Type B pancreatic cell (in vitro differentiated cells): ENCODE data around the gene TMEM127. TPM values are rescaled to one million over a fixed set of nuclear protein-coding genes. Genes with fewer than 3 reads are reported as not detected.
"Not testable (repeated sequence)": the region's sequence is repeated elsewhere in the genome, so short reads cannot be mapped to it uniquely, and the experiment has no call there.

Experiments used
- DNase-seq: peaks from one replicate; pipeline ENCODE4 v3.0.0; 2021; ENCODE audit warnings: mixed read lengths; ENCODE audit not compliant: unreplicated experiment; ENCODE audit errors: extremely low spot score
- H3K27ac Mint-ChIP-seq: 2 replicates; pipeline ENCODE4 v1.8.0; 2021; ENCODE audit warnings: mild to moderate bottlenecking, mixed read lengths
- H3K27me3 Mint-ChIP-seq: 2 replicates; pipeline ENCODE4 v1.8.0; 2021; ENCODE audit warnings: mixed read lengths
- H3K36me3 Mint-ChIP-seq: 2 replicates; pipeline ENCODE4 v1.8.0; 2021; ENCODE audit warnings: mixed read lengths
- H3K4me1 Mint-ChIP-seq: one replicate; pipeline ENCODE4 v1.8.0; 2021; ENCODE audit warnings: mixed read lengths; ENCODE audit not compliant: unreplicated experiment
- H3K4me3 Mint-ChIP-seq: 2 replicates; pipeline ENCODE4 v1.8.0; 2021; ENCODE audit warnings: mild to moderate bottlenecking, mixed read lengths
- H3K9me3 Mint-ChIP-seq: 2 replicates; pipeline ENCODE4 v1.8.0; 2021; ENCODE audit warnings: mixed read lengths
- CTCF ChIP-seq: fragments of 200-600 bp; sonication (generic); conservative IDR thresholded peaks from 2 replicates; pipeline ENCODE4 v1.5.0; 2021; ENCODE audit warnings: antibody characterized with exemption, mild to moderate bottlenecking
- total RNA-seq: library from RNA; stranded (reverse); gene quantifications from 2 replicates; pipeline ENCODE4 v1.2.1, GENCODE V29; 2021; ENCODE audit warnings: low replicate concordance

The TMEM127 gene
- total RNA-seq, 1 donor from 2014 or later = 40.5 TPM

DNA sequence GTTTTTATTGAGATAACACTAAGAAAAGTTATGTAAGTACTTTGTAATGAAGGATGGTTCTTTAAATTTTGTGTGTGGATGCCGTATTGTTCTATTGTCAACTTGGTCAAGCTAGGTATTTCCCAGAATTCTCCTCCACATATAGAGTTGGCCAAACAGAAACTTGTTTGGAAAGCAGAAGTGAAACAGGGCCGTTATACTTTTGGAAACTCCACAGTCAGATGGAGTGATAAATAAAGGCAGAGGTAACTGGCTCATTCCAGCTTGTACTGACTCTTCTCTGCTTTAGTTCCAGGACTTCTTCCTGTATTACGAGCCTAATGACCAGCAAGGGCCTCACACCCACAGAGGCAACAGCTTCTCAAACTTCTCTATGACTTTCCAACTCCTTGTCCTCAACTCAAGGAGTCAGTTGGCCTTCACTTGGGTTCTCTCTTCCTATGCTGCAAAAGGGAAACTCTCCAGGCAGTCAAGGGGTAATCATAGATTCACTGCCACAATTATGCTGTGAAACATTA lies 40.7 kb downstream of the TMEM127 start:
- H3K36me3 Mint-ChIP-seq = peaks cover 4% of the 10 kb centered on the region
- no peak for DNase-seq
- no peak for TF ChIP-seq CTCF
- H3K4me1 Mint-ChIP-seq = no peaks in the 10 kb centered on the region
- no peaks in the 10 kb centered on the region for H3K27me3 Mint-ChIP-seq
- no peak overlapping the region for H3K4me3 Mint-ChIP-seq
- H3K27ac Mint-ChIP-seq = no peak overlapping the region
- no peaks in the 10 kb centered on the region for H3K9me3 Mint-ChIP-seq

- H3K9me3 Mint-ChIP-seq, H3K4me3 Mint-ChIP-seq, H3K27me3 Mint-ChIP-seq, H3K27ac Mint-ChIP-seq, H3K36me3 Mint-ChIP-seq, H3K4me1 Mint-ChIP-seq, DNase-seq: not testable (repeated sequence)
Measured at GRCh38 chr2:96221106-96221505, 44.7 kb downstream of the TMEM127 start.

DNA sequence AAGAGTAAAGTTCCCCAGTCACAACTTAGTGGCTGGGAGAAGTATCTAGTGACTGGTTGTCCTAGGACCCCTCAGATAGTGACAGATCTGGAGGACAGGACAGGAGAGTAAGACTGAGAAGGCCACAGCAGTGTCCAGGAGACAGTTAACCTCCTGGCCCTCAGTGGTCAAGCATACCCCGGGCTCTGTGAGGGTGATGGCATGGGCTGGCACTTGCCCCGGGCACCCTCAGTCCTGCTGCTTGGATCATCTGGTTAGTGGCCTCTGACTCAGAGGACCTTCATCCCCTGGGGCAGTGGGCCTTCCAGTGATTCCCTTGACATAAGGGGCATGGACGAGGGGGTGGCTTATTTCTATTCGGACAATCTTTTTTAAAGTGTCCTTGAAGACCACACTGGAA lies 45.8 kb downstream of the TMEM127 start:
- H3K27me3 Mint-ChIP-seq, H3K36me3 Mint-ChIP-seq, H3K9me3 Mint-ChIP-seq, H3K4me3 Mint-ChIP-seq, DNase-seq, H3K27ac Mint-ChIP-seq, H3K4me1 Mint-ChIP-seq: not testable (repeated sequence)

- DNase-seq = no peak
- no peak for TF ChIP-seq CTCF
Measured at GRCh38 chr2:96218508-96219131, 47.2 kb downstream of the TMEM127 start.

GRCh38 chr2:96214554-96214953 lies 51.2 kb downstream of the TMEM127 start:
- DNase-seq = no peak
- Mint-ChIP-seq H3K4me1 (peaks cover 7% of the 10 kb centered on the region), H3K27me3 (no peaks in the 10 kb centered on the region), H3K27ac (no peak overlapping the region), H3K4me3 (no peak overlapping the region), H3K36me3 (no peaks in the 10 kb centered on the region), H3K9me3 (no peaks in the 10 kb centered on the region)
- no peak for TF ChIP-seq CTCF

More at GRCh38 chr2:96218508-96219131, 47.2 kb downstream of the TMEM127 start:
- no peak overlapping the region for H3K27ac Mint-ChIP-seq
- no peaks in the 10 kb centered on the region for H3K4me1 Mint-ChIP-seq
- no peaks in the 10 kb centered on the region for H3K9me3 Mint-ChIP-seq
- no peaks in the 10 kb centered on the region for H3K27me3 Mint-ChIP-seq
- no peak overlapping the region for H3K4me3 Mint-ChIP-seq
- no peaks in the 10 kb centered on the region for H3K36me3 Mint-ChIP-seq

- Mint-ChIP-seq H3K36me3 (no peaks in the 10 kb centered on the region), H3K27ac (no peak overlapping the region), H3K27me3 (no peaks in the 10 kb centered on the region), H3K9me3 (no peaks in the 10 kb centered on the region), H3K4me1 (peaks cover 7% of the 10 kb centered on the region), H3K4me3 (no peak overlapping the region)
- TF ChIP-seq CTCF = no peak
- no peak for DNase-seq
Measured at GRCh38 chr2:96213379-96213778, 52.4 kb downstream of the TMEM127 start.

- TF ChIP-seq CTCF = no peak
- Mint-ChIP-seq H3K27me3 (no peaks in the 10 kb centered on the region), H3K27ac (no peak overlapping the region)
Measured at GRCh38 chr2:96212339-96212738, 53.5 kb downstream of the TMEM127 start.

More at GRCh38 chr2:96212339-96212738, 53.5 kb downstream of the TMEM127 start:
- Mint-ChIP-seq H3K36me3 (peaks cover 5% of the 10 kb centered on the region), H3K4me3 (no peak overlapping the region), H3K9me3 (no peaks in the 10 kb centered on the region), H3K4me1 (peaks cover 7% of the 10 kb centered on the region)
- DNase-seq = no peak
